ENCODE data around the gene CMIP.

DNA sequence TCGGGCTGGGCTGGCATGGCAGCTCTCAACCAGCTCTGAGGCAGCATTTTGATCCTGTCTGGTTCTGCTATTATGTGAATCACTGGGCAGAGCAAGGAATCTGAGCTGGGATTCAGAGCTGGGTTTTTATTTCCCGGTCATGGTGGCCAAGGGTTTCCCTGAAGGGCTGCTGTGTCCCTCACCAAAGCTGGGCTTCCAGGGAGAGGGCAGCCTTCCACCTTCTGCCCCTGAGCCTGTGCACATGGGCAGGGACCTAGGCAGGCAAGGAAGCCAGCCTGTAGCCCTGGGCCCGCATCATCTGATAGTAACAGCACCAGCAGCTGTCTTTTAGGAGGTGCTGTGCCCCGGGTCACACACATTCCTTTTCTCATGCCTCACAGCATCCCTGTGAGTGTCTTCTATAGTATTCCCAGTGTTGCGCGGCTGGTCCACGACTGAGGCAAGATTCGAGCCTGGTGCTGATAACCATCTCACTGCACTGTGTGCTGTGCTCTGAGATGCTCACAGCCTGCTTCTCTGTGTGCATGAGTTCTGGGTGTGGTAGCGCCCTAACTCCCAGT lies 249.2 kb downstream of the CMIP start:
- TF ChIP-seq, protein P1, sequence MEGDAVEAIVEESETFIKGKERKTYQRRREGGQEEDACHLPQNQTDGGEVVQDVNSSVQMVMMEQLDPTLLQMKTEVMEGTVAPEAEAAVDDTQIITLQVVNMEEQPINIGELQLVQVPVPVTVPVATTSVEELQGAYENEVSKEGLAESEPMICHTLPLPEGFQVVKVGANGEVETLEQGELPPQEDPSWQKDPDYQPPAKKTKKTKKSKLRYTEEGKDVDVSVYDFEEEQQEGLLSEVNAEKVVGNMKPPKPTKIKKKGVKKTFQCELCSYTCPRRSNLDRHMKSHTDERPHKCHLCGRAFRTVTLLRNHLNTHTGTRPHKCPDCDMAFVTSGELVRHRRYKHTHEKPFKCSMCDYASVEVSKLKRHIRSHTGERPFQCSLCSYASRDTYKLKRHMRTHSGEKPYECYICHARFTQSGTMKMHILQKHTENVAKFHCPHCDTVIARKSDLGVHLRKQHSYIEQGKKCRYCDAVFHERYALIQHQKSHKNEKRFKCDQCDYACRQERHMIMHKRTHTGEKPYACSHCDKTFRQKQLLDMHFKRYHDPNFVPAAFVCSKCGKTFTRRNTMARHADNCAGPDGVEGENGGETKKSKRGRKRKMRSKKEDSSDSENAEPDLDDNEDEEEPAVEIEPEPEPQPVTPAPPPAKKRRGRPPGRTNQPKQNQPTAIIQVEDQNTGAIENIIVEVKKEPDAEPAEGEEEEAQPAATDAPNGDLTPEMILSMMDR (conservative IDR thresholded peaks at IDR 0.05; ENCODE audit: low read length), result no peak
- TF ChIP-seq EZH2phosphoT487 (IDR thresholded peaks at IDR 0.05; ENCODE audit: borderline replicate concordance), result no peak

Data from Loucy (cell line).